Measurements from ENCODE around the gene ROS1.
A peak's percentile ranks its signal among the peaks of the same experiment; 100 is the strongest.
"Not testable (repeated sequence)": the region's sequence is repeated elsewhere in the genome, so short reads cannot be mapped to it uniquely, and the experiment has no call there.

ROS1 gene

GRCh38 chr6:117425431-117426153 lies at the start of gene ROS1:
ROS1 (minus strand) TSS chr6:117425942; CDS start chr6:117425656, 286 bp downstream.
- DNase-seq: peak; percentile 28

GRCh38 chr6:117473401-117473800 lies 47.7 kb upstream of the ROS1 start:
- no peak for DNase-seq

GRCh38 chr6:117472667-117473066 lies 46.9 kb upstream of the ROS1 start:
- no peak for DNase-seq

- DNase-seq: no peak
Measured at GRCh38 chr6:117469791-117470190, 44.0 kb upstream of the ROS1 start.

- peak; percentile 76 for DNase-seq
Measured at GRCh38 chr6:117469356-117469755, 43.6 kb upstream of the ROS1 start.

- not testable (repeated sequence) for DNase-seq
Measured at GRCh38 chr6:117468527-117468926, 42.8 kb upstream of the ROS1 start.

- no peak for DNase-seq
Measured at GRCh38 chr6:117467876-117468275, 42.1 kb upstream of the ROS1 start.

GRCh38 chr6:117465691-117466090 lies 39.9 kb upstream of the ROS1 start:
- peak; percentile 13 for DNase-seq

- DNase-seq: no peak
Measured at GRCh38 chr6:117464700-117465099, 39.0 kb upstream of the ROS1 start.

GRCh38 chr6:117463762-117464665 lies 38.3 kb upstream of the ROS1 start:
- no peak for DNase-seq

- no peak for DNase-seq
Measured at GRCh38 chr6:117459204-117459944, 33.6 kb upstream of the ROS1 start.

GRCh38 chr6:117456998-117457397 lies 31.3 kb upstream of the ROS1 start:
- DNase-seq: no peak

GRCh38 chr6:117456250-117456649 lies 30.5 kb upstream of the ROS1 start:
- no peak for DNase-seq

- no peak for DNase-seq
Measured at GRCh38 chr6:117451671-117452070, 25.9 kb upstream of the ROS1 start.

GRCh38 chr6:117449549-117450439 lies 24.1 kb upstream of the ROS1 start:
- DNase-seq: peak; percentile 86

- no peak for DNase-seq
Measured at GRCh38 chr6:117448732-117449485, 23.2 kb upstream of the ROS1 start.

GRCh38 chr6:117448011-117448410 lies 22.3 kb upstream of the ROS1 start:
- no peak for DNase-seq

- DNase-seq: no peak
Measured at GRCh38 chr6:117446861-117447260, 21.1 kb upstream of the ROS1 start.

- no peak for DNase-seq
Measured at GRCh38 chr6:117444600-117444999, 18.9 kb upstream of the ROS1 start.

GRCh38 chr6:117442313-117442712 lies 16.6 kb upstream of the ROS1 start:
- not testable (repeated sequence) for DNase-seq

GRCh38 chr6:117441824-117442264 lies 16.1 kb upstream of the ROS1 start:
- no peak for DNase-seq

All from OCI-M1 (cell line).